GM23338 (cell line): ENCODE data around the gene CHST13. TPM values are rescaled to one million over a fixed set of nuclear protein-coding genes. Genes with fewer than 3 reads are reported as not detected.

Experiments used
- JUNB ChIP-seq: IDR thresholded peaks from one replicate; pipeline ENCODE4 v1.6.1; 2016; ENCODE audit warnings: antibody characterized with exemption; ENCODE audit not compliant: unreplicated experiment
- NANOG ChIP-seq: IDR thresholded peaks from 2 replicates; pipeline ENCODE4 v1.6.1; 2016; ENCODE audit warnings: antibody characterized with exemption, borderline replicate concordance
- POLR2AphosphoS5 ChIP-seq: IDR thresholded peaks from 2 replicates; pipeline ENCODE4 v1.6.1; 2016; ENCODE audit warnings: antibody characterized with exemption, low read depth
- REST ChIP-seq: IDR thresholded peaks from one replicate; pipeline ENCODE4 v1.6.1; 2018; ENCODE audit warnings: antibody characterized with exemption; ENCODE audit not compliant: unreplicated experiment
- STAT1 ChIP-seq: IDR thresholded peaks from one replicate; pipeline ENCODE4 v1.6.1; 2016; ENCODE audit warnings: antibody characterized with exemption; ENCODE audit not compliant: unreplicated experiment
- ZNF114 ChIP-seq: fragments of 250-450 bp; sonication (Bioruptor Pico); IDR thresholded peaks from 2 replicates; pipeline ENCODE4 v1.5.0; 2020; ENCODE audit warnings: mild to moderate bottlenecking, moderate library complexity
- polyA plus RNA-seq: library from polyadenylated mRNA; unstranded; fragments of >200 nt; fragmentation: Nextera tagmentation; extraction: Ambion mirVana; gene quantifications from 2 replicates; pipeline ENCODE4 v1.2.1, GENCODE V29; 2016
- total RNA-seq: library from RNA; depleted of rRNA; stranded (reverse); fragments of >200 nt; shearing (Covaris generic); gene quantifications from 2 replicates; pipeline ENCODE4 v1.2.3, GENCODE V29; 2014
- TF ChIP-seq, protein P1 (sequence below): fragments of 250-450 bp; sonication (Bioruptor Pico); IDR thresholded peaks from 2 replicates; pipeline ENCODE4 v1.5.0; 2020; ENCODE audit warnings: mild to moderate bottlenecking, moderate library complexity
- TF ChIP-seq, protein P2 (sequence below): IDR thresholded peaks from 2 replicates; pipeline ENCODE4 v1.6.1; 2016; ENCODE audit warnings: antibody characterized with exemption

The CHST13 gene
- total and polyA plus RNA-seq, 2 experiments from 2014 or later: 3.7 to 8.4 TPM

- TF ChIP-seq, protein P1, sequence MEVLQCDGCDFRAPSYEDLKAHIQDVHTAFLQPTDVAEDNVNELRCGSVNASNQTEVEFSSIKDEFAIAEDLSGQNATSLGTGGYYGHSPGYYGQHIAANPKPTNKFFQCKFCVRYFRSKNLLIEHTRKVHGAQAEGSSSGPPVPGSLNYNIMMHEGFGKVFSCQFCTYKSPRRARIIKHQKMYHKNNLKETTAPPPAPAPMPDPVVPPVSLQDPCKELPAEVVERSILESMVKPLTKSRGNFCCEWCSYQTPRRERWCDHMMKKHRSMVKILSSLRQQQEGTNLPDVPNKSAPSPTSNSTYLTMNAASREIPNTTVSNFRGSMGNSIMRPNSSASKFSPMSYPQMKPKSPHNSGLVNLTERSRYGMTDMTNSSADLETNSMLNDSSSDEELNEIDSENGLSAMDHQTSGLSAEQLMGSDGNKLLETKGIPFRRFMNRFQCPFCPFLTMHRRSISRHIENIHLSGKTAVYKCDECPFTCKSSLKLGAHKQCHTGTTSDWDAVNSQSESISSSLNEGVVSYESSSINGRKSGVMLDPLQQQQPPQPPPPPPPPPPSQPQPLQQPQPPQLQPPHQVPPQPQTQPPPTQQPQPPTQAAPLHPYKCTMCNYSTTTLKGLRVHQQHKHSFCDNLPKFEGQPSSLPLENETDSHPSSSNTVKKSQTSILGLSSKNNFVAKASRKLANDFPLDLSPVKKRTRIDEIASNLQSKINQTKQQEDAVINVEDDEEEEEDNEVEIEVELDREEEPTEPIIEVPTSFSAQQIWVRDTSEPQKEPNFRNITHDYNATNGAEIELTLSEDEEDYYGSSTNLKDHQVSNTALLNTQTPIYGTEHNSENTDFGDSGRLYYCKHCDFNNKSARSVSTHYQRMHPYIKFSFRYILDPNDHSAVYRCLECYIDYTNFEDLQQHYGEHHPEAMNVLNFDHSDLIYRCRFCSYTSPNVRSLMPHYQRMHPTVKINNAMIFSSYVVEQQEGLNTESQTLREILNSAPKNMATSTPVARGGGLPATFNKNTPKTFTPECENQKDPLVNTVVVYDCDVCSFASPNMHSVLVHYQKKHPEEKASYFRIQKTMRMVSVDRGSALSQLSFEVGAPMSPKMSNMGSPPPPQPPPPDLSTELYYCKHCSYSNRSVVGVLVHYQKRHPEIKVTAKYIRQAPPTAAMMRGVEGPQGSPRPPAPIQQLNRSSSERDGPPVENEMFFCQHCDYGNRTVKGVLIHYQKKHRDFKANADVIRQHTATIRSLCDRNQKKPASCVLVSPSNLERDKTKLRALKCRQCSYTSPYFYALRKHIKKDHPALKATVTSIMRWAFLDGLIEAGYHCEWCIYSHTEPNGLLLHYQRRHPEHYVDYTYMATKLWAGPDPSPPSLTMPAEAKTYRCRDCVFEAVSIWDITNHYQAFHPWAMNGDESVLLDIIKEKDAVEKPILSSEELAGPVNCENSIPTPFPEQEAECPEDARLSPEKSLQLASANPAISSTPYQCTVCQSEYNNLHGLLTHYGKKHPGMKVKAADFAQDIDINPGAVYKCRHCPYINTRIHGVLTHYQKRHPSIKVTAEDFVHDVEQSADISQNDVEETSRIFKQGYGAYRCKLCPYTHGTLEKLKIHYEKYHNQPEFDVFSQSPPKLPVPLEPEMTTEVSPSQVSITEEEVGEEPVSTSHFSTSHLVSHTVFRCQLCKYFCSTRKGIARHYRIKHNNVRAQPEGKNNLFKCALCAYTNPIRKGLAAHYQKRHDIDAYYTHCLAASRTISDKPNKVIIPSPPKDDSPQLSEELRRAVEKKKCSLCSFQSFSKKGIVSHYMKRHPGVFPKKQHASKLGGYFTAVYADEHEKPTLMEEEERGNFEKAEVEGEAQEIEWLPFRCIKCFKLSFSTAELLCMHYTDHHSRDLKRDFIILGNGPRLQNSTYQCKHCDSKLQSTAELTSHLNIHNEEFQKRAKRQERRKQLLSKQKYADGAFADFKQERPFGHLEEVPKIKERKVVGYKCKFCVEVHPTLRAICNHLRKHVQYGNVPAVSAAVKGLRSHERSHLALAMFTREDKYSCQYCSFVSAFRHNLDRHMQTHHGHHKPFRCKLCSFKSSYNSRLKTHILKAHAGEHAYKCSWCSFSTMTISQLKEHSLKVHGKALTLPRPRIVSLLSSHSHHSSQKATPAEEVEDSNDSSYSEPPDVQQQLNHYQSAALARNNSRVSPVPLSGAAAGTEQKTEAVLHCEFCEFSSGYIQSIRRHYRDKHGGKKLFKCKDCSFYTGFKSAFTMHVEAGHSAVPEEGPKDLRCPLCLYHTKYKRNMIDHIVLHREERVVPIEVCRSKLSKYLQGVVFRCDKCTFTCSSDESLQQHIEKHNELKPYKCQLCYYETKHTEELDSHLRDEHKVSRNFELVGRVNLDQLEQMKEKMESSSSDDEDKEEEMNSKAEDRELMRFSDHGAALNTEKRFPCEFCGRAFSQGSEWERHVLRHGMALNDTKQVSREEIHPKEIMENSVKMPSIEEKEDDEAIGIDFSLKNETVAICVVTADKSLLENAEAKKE: no peak
- TF ChIP-seq NANOG: no peak
- TF ChIP-seq ZNF114 (CRISPR knock-in tag): no peak
- TF ChIP-seq JUNB: no peak
- no peak for TF ChIP-seq STAT1
- TF ChIP-seq, protein P2, sequence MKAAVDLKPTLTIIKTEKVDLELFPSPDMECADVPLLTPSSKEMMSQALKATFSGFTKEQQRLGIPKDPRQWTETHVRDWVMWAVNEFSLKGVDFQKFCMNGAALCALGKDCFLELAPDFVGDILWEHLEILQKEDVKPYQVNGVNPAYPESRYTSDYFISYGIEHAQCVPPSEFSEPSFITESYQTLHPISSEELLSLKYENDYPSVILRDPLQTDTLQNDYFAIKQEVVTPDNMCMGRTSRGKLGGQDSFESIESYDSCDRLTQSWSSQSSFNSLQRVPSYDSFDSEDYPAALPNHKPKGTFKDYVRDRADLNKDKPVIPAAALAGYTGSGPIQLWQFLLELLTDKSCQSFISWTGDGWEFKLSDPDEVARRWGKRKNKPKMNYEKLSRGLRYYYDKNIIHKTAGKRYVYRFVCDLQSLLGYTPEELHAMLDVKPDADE: no peak
- no peak for TF ChIP-seq POLR2AphosphoS5
- TF ChIP-seq REST: no peak
Measured at GRCh38 chr3:126478581-126479310, 45.2 kb upstream of the CHST13 start (continued).
